Hematopoietic multipotent progenitor cell treated with erythropoietin and hydrocortisone succinate and interleukin-3 and kit ligand, for 8 days (in vitro differentiated cells): ENCODE data around the gene NTNG1.
"Not testable (repeated sequence)": the region's sequence is repeated elsewhere in the genome, so short reads cannot be mapped to it uniquely, and the experiment has no call there.

Source experiments
- DNase-seq: peaks from one replicate; pipeline ENCODE4 v3.0.0-alpha.2; 2015

The NTNG1 gene

GRCh38 chr1:107213225-107213624 lies 72.4 kb downstream of the NTNG1 start:
- no peak for DNase-seq

- no peak for DNase-seq
Observed at GRCh38 chr1:107220036-107220435, 79.2 kb downstream of the NTNG1 start.

- DNase-seq: no peak
Observed at GRCh38 chr1:107225706-107226105, 84.9 kb downstream of the NTNG1 start.

- DNase-seq: no peak
Observed at GRCh38 chr1:107228704-107229371, 88.0 kb downstream of the NTNG1 start.

- DNase-seq: no peak
Observed at GRCh38 chr1:107229711-107230110, 88.9 kb downstream of the NTNG1 start.

- DNase-seq: no peak
Observed at GRCh38 chr1:107230121-107230520, 89.3 kb downstream of the NTNG1 start.

GRCh38 chr1:107231291-107231690 lies 90.5 kb downstream of the NTNG1 start:
- DNase-seq: no peak

GRCh38 chr1:107232426-107232825 lies 91.6 kb downstream of the NTNG1 start:
- no peak for DNase-seq

- DNase-seq: not testable (repeated sequence)
Observed at GRCh38 chr1:107236760-107237159, 95.9 kb downstream of the NTNG1 start.

GRCh38 chr1:107243461-107243860 lies 102.6 kb downstream of the NTNG1 start:
- no peak for DNase-seq

- DNase-seq: no peak
Observed at GRCh38 chr1:107244709-107245500, 104.1 kb downstream of the NTNG1 start.

- no peak for DNase-seq
Observed at GRCh38 chr1:107246775-107247345, 106.0 kb downstream of the NTNG1 start.

GRCh38 chr1:107247679-107248078 lies 106.8 kb downstream of the NTNG1 start:
- DNase-seq: no peak

GRCh38 chr1:107250169-107250568 lies 109.3 kb downstream of the NTNG1 start:
- no peak for DNase-seq

- no peak for DNase-seq
Observed at GRCh38 chr1:107251083-107251482, 110.2 kb downstream of the NTNG1 start.

GRCh38 chr1:107251839-107252238 lies 111.0 kb downstream of the NTNG1 start:
- DNase-seq: no peak

GRCh38 chr1:107252271-107252670 lies 111.4 kb downstream of the NTNG1 start:
- DNase-seq: no peak

GRCh38 chr1:107254306-107254705 lies 113.5 kb downstream of the NTNG1 start:
- DNase-seq: no peak

- DNase-seq: no peak
Observed at GRCh38 chr1:107255469-107255868, 114.6 kb downstream of the NTNG1 start.

- no peak for DNase-seq
Observed at GRCh38 chr1:107262467-107263286, 121.8 kb downstream of the NTNG1 start.

- no peak for DNase-seq
Observed at GRCh38 chr1:107263291-107263915, 122.6 kb downstream of the NTNG1 start.

- DNase-seq: no peak
Observed at GRCh38 chr1:107264007-107264406, 123.2 kb downstream of the NTNG1 start.

- no peak for DNase-seq
Observed at GRCh38 chr1:107264561-107264960, 123.7 kb downstream of the NTNG1 start.
